Type B pancreatic cell (in vitro differentiated cells): Measurements from ENCODE around the gene TEKT3. TPM values are rescaled to one million over a fixed set of nuclear protein-coding genes. Genes with fewer than 3 reads are reported as not detected.

Experiments
- DNase-seq: peaks from one replicate; pipeline ENCODE4 v3.0.0; 2021; ENCODE audit warnings: mixed read lengths; ENCODE audit not compliant: unreplicated experiment; ENCODE audit errors: extremely low spot score
- H3K27ac Mint-ChIP-seq: 2 replicates; pipeline ENCODE4 v1.8.0; 2021; ENCODE audit warnings: mild to moderate bottlenecking, mixed read lengths
- H3K27me3 Mint-ChIP-seq: 2 replicates; pipeline ENCODE4 v1.8.0; 2021; ENCODE audit warnings: mixed read lengths
- H3K36me3 Mint-ChIP-seq: 2 replicates; pipeline ENCODE4 v1.8.0; 2021; ENCODE audit warnings: mixed read lengths
- H3K4me1 Mint-ChIP-seq: one replicate; pipeline ENCODE4 v1.8.0; 2021; ENCODE audit warnings: mixed read lengths; ENCODE audit not compliant: unreplicated experiment
- H3K4me3 Mint-ChIP-seq: 2 replicates; pipeline ENCODE4 v1.8.0; 2021; ENCODE audit warnings: mild to moderate bottlenecking, mixed read lengths
- H3K9me3 Mint-ChIP-seq: 2 replicates; pipeline ENCODE4 v1.8.0; 2021; ENCODE audit warnings: mixed read lengths
- CTCF ChIP-seq: fragments of 200-600 bp; sonication (generic); conservative IDR thresholded peaks from 2 replicates; pipeline ENCODE4 v1.5.0; 2021; ENCODE audit warnings: antibody characterized with exemption, mild to moderate bottlenecking
- total RNA-seq: library from RNA; stranded (reverse); gene quantifications from 2 replicates; pipeline ENCODE4 v1.2.1, GENCODE V29; 2021; ENCODE audit warnings: low replicate concordance

TEKT3 gene
- total RNA-seq, 1 donor from 2014 or later: 0.56 TPM

DNA sequence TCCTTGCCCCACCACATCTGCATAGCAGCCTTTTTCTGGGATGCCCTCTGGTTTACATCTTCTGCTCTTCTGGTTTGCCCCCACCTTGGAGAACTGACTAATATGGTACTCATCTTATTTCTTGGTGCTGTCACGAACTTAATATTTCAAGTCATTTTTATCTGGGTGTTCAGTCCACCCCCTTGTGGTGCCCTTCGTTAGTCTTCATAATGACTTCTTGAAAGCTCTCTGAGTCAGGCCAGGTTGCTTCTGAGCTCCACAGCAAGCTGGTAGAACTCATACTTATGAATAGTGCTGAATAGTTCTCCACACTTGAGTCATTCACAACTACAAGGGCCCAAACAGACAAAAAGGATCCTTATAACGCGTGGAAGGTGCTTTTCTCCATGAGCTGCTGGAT is 35.8 kb upstream of the TEKT3 start:
- Mint-ChIP-seq H3K27ac (peak overlapping the region; percentile 3), H3K9me3 (no peaks in the 10 kb centered on the region), H3K4me1 (peaks cover 11% of the 10 kb centered on the region)

DNA sequence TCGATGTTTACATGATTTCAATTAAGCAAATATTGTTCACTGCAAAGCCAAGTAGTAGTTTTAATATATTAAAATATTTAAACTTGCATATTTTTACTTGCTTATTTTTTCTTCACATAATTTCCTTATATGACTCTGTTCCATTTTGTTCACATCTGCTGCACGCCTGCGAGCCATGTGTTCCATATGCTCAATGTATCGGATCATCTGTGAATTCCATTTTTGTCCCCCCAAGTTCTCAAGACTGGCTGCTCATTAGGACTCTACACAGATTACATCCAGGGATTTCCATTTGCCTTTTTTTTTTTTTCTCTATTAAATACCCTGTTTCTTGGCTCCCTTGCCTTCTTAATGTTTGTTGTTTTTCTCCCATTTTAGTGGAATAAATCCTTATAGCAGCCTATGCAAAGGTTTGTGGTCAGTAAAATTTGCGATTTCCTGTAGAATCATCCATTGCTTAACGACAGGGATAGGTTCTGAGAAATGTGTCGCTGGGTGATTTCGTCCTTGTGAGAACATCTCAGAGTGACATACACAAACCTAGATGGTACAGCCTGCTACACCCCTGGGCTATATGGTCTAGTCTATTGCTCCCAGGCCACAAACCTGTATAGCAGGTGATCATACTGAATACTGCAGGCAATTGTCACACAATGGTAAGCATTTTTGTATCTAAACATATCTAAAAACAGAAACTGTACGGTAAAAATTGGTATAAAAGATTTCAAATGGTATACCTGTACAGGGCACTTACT is 30.2 kb upstream of the TEKT3 start:
- no peak for TF ChIP-seq CTCF
- H3K27me3 Mint-ChIP-seq: no peaks in the 10 kb centered on the region
- no peak overlapping the region for H3K27ac Mint-ChIP-seq
- H3K4me1 Mint-ChIP-seq: no peaks in the 10 kb centered on the region
- no peaks in the 10 kb centered on the region for H3K9me3 Mint-ChIP-seq
- no peaks in the 10 kb centered on the region for H3K36me3 Mint-ChIP-seq
- no peak for DNase-seq
- H3K4me3 Mint-ChIP-seq: no peak overlapping the region

More for the DNA sequence above, 35.8 kb upstream of the TEKT3 start:
- no peak for TF ChIP-seq CTCF
- no peaks in the 10 kb centered on the region for H3K36me3 Mint-ChIP-seq
- H3K4me3 Mint-ChIP-seq: no peak overlapping the region
- H3K27me3 Mint-ChIP-seq: no peaks in the 10 kb centered on the region
- DNase-seq: no peak

- no peak for TF ChIP-seq CTCF
- H3K27me3 Mint-ChIP-seq: no peaks in the 10 kb centered on the region
- DNase-seq: no peak
- H3K36me3 Mint-ChIP-seq: no peaks in the 10 kb centered on the region
- H3K4me1 Mint-ChIP-seq: no peaks in the 10 kb centered on the region
- H3K9me3 Mint-ChIP-seq: no peaks in the 10 kb centered on the region
- no peak overlapping the region for H3K27ac Mint-ChIP-seq
- H3K4me3 Mint-ChIP-seq: no peak overlapping the region
Observed at GRCh38 chr17:15368600-15368999, 27.2 kb upstream of the TEKT3 start.

DNA sequence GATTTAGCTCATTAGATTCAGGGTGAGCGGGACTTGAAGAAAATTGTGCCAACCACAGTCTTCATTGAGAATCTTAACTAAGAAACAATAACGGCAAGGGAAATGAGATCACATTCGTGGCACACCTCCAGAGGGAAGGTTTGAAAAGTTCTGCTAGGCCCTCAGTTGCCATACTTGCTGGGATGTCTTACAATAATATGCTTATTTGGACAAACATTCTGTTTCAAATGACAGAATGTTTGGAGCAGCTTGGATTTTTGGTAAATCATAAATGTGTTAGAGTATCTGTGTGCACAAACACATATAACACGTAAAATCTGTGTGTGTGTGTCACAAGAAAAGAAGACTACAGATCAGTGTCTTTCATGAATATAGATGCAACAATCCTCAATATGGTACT is 24.6 kb upstream of the TEKT3 start:
- Mint-ChIP-seq H3K4me1 (no peaks in the 10 kb centered on the region), H3K27ac (no peak overlapping the region), H3K27me3 (no peaks in the 10 kb centered on the region), H3K4me3 (no peak overlapping the region), H3K36me3 (no peaks in the 10 kb centered on the region), H3K9me3 (no peaks in the 10 kb centered on the region)
- no peak for TF ChIP-seq CTCF
- DNase-seq: no peak

DNA sequence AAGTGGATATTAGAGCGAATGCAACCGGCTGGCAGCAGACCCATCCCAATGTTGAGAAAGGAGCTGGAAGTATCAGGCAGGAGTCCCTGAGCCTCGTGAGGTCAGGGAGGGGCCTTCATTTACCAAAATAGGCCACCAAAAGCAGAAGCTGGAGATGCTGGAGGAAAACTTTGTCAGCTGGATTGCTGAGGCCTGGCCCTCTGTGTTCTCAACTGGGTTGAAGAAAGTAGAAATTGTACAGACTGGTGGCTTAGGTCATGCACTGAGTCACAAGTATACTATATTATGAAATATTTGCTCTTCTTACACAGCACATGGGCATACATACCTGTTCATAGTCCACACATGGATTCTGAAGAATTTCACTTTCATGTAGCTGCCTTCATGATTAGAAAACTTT is 23.2 kb upstream of the TEKT3 start:
- DNase-seq: no peak
- Mint-ChIP-seq H3K27me3 (no peaks in the 10 kb centered on the region), H3K36me3 (no peaks in the 10 kb centered on the region), H3K4me1 (no peaks in the 10 kb centered on the region), H3K27ac (no peak overlapping the region), H3K9me3 (no peaks in the 10 kb centered on the region), H3K4me3 (no peak overlapping the region)
- no peak for TF ChIP-seq CTCF
